WTC11 (cell line): Measurements from ENCODE around the gene HTRA1.

ENCODE experiments used
- CREM ChIP-seq: sonication (generic); formaldehyde crosslinking; IDR thresholded peaks from 2 replicates; pipeline ENCODE4 v1.8.1; 2022; ENCODE audit warnings: mild to moderate bottlenecking, missing genetic modification reagents, moderate library complexity
- ETV6 ChIP-seq: sonication (generic); formaldehyde crosslinking; IDR thresholded peaks from 2 replicates; pipeline ENCODE4 v1.8.1; 2022; ENCODE audit warnings: mild to moderate bottlenecking, missing genetic modification reagents
- GRHL2 ChIP-seq: fragments of 250-450 bp; sonication (Bioruptor Pico); IDR thresholded peaks from 2 replicates; pipeline ENCODE4 v1.8.0; 2022; ENCODE audit warnings: mild to moderate bottlenecking, moderate library complexity; ENCODE audit not compliant: insufficient replicate concordance, severe bottlenecking
- TEAD4 ChIP-seq: sonication (generic); formaldehyde crosslinking; IDR thresholded peaks from 2 replicates; pipeline ENCODE4 v1.8.0; 2022; ENCODE audit warnings: mild to moderate bottlenecking, missing genetic modification reagents
- TF ChIP-seq, protein P1 (sequence below): fragments of 200-600 bp; IDR thresholded peaks from 2 replicates; pipeline ENCODE4 v1.8.0; 2022; ENCODE audit warnings: antibody characterized with exemption
- TF ChIP-seq, protein P2 (sequence below): sonication (generic); formaldehyde crosslinking; IDR thresholded peaks from 2 replicates; pipeline ENCODE4 v1.8.1; 2023; ENCODE audit warnings: mild to moderate bottlenecking, missing genetic modification reagents, moderate library complexity

- TF ChIP-seq ETV6 (CRISPR knock-in tag) (no peak), CREM (CRISPR knock-in tag) (no peak), GRHL2 (CRISPR knock-in tag) (no peak), TEAD4 (CRISPR knock-in tag) (no peak)
- TF ChIP-seq, protein P1, sequence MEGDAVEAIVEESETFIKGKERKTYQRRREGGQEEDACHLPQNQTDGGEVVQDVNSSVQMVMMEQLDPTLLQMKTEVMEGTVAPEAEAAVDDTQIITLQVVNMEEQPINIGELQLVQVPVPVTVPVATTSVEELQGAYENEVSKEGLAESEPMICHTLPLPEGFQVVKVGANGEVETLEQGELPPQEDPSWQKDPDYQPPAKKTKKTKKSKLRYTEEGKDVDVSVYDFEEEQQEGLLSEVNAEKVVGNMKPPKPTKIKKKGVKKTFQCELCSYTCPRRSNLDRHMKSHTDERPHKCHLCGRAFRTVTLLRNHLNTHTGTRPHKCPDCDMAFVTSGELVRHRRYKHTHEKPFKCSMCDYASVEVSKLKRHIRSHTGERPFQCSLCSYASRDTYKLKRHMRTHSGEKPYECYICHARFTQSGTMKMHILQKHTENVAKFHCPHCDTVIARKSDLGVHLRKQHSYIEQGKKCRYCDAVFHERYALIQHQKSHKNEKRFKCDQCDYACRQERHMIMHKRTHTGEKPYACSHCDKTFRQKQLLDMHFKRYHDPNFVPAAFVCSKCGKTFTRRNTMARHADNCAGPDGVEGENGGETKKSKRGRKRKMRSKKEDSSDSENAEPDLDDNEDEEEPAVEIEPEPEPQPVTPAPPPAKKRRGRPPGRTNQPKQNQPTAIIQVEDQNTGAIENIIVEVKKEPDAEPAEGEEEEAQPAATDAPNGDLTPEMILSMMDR, result no peak
- TF ChIP-seq, protein P2, sequence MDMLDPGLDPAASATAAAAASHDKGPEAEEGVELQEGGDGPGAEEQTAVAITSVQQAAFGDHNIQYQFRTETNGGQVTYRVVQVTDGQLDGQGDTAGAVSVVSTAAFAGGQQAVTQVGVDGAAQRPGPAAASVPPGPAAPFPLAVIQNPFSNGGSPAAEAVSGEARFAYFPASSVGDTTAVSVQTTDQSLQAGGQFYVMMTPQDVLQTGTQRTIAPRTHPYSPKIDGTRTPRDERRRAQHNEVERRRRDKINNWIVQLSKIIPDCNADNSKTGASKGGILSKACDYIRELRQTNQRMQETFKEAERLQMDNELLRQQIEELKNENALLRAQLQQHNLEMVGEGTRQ (CRISPR knock-in tag), result no peak
These were observed 97.9 kb downstream of the HTRA1 start for GRCh38 chr10:122559228-122559627.
